Hypothalamus (tissue), 51 donors: ENCODE data around the gene AMPH.
A peak's percentile ranks its signal among the peaks of the same experiment; 100 is the strongest.

Source experiments
- DNase-seq, 51 donors: peaks; one replicate each; lab custom pipeline; 2025; lab: John Stamatoyannopoulos, UW

The AMPH gene

GRCh38 chr7:38548605-38549004 is 82.6 kb downstream of the AMPH start:
- no peak for DNase-seq

- no peak for DNase-seq
Observed at GRCh38 chr7:38546763-38547162, 84.4 kb downstream of the AMPH start.

DNA sequence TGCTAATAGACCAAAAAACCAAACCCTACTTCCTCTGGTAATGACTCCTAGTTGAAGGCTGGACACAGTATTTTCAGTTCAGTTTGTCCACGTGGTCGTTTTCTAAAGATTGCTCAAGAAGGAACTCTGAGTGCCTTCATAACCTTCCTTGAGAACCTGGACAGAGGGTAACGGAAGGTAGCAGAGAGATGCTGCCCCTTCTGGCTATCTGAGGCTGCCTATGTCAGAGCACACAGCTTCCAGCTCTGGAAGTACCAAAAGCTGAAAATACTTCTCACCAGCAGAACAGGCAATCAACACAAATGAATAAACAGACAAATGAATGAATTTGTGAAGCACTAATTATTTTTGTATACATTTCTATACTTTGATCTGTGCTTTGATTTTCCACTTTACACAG is 85.2 kb downstream of the AMPH start:
- no peak for DNase-seq

GRCh38 chr7:38542156-38542555 is 89.0 kb downstream of the AMPH start:
- DNase-seq, result no peak

DNA sequence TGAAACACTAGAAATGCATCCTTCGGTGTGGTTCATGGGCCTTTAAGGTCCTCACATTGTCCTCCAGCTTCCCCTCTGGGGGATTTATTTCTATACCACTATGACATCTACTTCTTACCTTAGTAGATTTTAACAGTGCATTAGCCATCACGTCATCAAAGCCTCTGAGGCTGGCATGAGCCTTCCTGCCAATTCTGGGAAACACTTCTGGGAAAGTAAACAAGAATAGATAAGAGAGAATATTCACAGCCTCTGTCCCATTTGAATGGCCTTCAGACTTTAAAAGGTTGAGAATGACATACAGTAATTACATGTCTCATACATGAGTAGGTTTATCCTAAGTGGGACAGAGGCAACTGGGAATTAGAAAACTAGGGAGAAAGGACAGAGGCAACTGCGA is 89.7 kb downstream of the AMPH start:
- no peak for DNase-seq

DNA sequence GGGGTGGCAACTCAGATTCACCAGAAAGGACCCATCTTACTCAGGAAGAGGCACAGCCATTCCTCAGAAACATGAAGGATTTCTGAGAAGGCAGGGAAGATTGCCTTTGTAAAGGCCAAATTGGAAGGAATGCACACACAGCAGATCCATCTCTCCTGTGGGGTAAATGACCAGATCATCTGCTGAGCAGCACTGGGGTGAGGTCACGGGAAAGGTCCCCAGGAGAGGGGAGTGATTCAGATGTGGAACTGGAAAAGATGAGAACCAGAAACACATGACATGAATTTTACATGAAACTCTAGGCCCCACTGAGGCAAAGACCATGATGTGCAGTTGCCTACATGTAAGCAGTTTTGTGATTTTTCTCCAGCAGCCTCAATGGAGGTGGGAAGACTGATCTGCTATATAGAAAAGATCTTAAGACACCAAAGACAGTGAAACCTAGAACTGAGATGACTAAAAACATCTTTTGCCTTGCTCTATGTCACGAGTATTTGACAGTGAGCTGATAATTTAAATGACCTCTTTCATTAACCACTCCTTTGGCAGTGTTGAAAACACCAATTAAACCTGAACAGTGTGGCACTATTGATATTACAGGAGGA is 91.6 kb downstream of the AMPH start:
- no peak for DNase-seq

DNA sequence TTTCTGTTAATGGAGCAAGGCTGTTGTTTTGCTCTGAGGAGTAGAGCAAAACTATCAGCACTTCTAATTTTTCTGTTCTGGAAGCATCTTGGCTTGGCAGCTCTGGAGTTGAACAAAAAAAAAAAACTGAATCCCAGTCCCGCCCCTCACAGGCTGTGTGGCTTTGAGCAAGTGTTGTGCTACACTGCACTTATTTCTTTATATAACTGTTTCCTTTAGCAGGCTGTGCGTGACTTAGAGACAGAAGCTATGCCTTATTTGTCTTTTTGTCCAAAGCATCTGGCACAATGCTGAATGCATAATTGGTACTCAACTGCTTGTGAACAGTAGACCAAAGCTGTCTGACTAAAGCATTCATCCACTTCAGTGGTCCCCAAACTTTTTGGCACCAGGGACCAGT is 96.1 kb downstream of the AMPH start:
- DNase-seq, result no peak

DNA sequence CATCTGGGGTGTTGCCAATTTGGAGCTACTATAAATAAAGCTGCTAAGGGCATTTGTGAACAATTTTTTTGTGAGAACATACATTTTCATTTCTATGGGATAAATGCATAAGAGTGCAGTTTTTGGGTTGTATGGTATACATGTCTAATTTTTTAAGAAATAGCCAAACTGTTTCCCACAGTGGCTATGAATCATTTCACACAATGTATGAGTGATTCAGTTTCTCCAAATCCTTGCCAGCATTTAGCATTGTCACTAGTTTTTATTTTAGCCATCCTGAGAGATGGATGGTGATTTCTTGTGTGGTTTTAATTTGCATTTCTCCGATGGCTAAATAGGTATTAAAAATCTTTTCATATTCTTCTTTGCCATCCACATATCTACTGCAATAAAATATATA is 105.3 kb downstream of the AMPH start:
- no peak for DNase-seq

GRCh38 chr7:38524786-38525185 is 106.4 kb downstream of the AMPH start:
- DNase-seq, result no peak

- DNase-seq, result no peak
Observed at GRCh38 chr7:38520741-38521140, 110.4 kb downstream of the AMPH start.

- DNase-seq, result no peak
Observed at GRCh38 chr7:38518541-38518940, 112.6 kb downstream of the AMPH start.

DNA sequence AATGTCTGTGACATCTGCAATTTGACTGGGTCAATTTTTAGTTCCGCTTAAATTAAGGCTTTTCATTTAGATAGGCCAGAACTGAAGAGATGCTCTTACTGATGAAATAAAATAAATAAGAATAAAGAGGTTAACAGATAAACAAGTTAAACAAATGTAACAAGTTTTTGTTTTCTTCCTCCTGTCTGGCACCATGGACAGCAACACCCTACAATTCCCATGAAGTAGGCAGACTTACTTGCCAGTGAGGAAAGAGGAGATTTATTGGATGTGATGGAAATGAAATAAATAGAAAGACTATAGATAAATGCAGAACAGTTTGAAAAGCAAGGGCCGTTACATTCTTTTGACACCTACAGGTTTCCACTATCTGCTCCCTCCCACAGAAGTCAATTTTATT is 118.5 kb downstream of the AMPH start:
- DNase-seq, result no peak

DNA sequence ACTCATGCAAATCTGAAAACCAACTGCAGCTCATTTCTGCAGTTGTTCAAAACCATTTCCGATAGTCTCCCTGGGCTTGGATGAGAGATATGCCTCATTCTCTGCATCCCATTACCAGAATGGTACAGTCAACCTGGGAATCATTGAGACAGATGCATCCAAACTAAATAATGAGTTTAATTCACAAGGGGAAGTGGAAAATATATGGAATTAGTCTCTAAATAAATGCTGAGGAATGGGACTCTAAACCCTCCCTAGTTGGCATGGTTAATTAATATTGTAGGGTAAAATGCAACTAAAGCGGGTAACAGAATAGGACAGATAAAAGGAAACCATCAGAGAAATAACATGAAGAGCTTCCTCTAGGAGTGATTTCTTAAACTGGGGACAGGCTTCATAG is 118.9 kb downstream of the AMPH start:
- no peak for DNase-seq

- no peak for DNase-seq
Observed at GRCh38 chr7:38507384-38507783, 123.8 kb downstream of the AMPH start.

- peak in 2 of 51 donors; percentile 7 to 13 for DNase-seq
Observed at GRCh38 chr7:38506756-38507155, 124.4 kb downstream of the AMPH start.

DNA sequence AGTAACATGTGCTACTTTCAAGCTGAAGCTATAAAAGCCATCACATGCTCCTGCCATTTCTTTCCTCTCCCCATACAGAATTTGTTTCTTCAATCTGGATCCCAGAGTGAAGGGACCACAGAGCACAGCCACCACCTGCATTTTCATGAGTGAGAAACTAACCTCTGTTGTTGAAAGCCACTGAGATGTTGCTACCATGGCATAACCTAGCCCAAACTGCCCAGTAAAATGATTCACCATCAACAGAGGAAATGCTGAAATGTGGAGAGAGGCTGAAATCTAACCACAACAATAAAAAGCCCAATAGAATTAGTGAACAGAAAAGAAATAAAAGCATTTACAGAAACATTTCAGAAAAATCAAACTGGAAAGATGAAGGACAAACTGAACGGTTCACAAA is 125.2 kb downstream of the AMPH start:
- no peak for DNase-seq

GRCh38 chr7:38504684-38505083 is 126.5 kb downstream of the AMPH start:
- DNase-seq, result no peak

- DNase-seq, result peak in 1 of 51 donors; percentile 23
Observed at GRCh38 chr7:38502848-38503247, 128.3 kb downstream of the AMPH start.

- no peak for DNase-seq
Observed at GRCh38 chr7:38502289-38502688, 128.9 kb downstream of the AMPH start.

DNA sequence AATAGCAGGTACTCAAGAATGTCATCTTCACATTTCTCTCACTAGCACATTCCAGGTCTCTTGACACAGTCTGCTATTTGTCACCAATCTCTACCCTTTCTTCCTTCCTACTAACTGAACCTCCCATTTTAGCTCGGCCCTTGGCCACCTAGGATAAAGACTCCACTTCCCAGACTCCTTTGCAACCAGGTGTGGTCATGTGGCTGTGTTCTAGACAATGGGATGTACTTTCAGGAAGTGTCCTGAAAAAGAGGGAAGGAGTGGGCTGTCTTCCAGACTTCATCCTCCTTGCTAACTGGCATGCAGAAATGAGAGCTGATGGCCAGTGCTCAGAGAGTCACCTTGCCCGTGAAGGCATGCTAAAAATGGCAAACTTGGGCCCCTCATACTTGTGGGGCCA is 139.2 kb downstream of the AMPH start:
- DNase-seq, result no peak

DNA sequence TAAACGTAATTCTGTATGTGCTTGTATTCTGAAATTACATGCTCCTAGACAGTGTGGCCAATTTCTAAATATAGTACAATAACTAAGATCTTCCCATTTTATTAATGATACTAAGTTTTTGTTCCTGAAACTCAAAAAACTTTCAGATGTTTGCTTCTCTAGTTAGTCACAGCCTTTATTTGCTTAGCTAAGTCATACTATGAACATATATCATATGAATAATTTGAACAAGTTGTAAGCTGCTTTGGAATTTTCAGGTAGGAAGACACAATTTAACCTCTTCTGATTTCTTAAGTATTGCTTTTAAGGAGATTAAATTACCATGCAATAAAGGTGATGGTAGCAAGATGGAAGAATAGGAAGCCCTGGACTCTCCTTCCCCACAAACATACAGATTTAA is 148.7 kb downstream of the AMPH start:
- DNase-seq, result no peak

- no peak for DNase-seq
Observed at GRCh38 chr7:38481401-38481800, 149.8 kb downstream of the AMPH start.

- no peak for DNase-seq
Observed at GRCh38 chr7:38478404-38478803, 152.8 kb downstream of the AMPH start.
